ENCODE measurements around the gene ZNF23.
"Not testable (repeated sequence)": the region's sequence is repeated elsewhere in the genome, so short reads cannot be mapped to it uniquely, and the experiment has no call there.

Gene ZNF23

GRCh38 chr16:71461686-71462648, at the start of gene ZNF23:
Gene ZNF23, minus strand, starts transcription at chr16:71462247. Its CDS starts 5,451 bp downstream, at chr16:71456796.
- in situ Hi-C loops (cut with HindIII; ENCODE audit: low sequenced_read_pairs): no loop called here

- in situ Hi-C loops (cut with HindIII; ENCODE audit: low sequenced_read_pairs): no loop called here
These were observed 45.0 kb upstream of the ZNF23 start for GRCh38 chr16:71507061-71507460.

GRCh38 chr16:71504901-71505300, 42.9 kb upstream of the ZNF23 start:
- in situ Hi-C loops (cut with HindIII; ENCODE audit: low sequenced_read_pairs): no loop called here

DNA sequence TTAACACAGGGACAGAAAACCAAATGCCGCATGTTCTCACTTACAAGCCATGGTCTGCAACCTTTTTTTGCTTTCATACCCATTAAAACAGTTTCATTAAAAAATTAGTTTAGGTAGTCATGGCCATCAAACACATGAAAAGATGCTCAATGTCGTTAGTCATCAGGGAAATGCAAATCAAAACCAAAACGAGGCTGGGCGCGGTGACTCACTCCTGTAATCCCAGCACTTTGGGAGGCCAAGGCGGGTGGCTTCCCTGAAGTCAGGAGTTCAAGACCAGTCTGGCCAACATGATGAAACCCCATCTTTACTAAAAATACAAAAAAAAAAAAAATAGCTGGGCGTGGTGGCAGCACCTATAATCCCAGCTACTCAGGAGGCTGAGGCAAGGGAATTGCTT, 42.0 kb upstream of the ZNF23 start:
- in situ Hi-C loops (cut with HindIII; ENCODE audit: low sequenced_read_pairs): not testable (repeated sequence)

- in situ Hi-C loops (cut with HindIII; ENCODE audit: low sequenced_read_pairs): no loop called here
These were observed 39.5 kb upstream of the ZNF23 start for GRCh38 chr16:71501547-71501946.

DNA sequence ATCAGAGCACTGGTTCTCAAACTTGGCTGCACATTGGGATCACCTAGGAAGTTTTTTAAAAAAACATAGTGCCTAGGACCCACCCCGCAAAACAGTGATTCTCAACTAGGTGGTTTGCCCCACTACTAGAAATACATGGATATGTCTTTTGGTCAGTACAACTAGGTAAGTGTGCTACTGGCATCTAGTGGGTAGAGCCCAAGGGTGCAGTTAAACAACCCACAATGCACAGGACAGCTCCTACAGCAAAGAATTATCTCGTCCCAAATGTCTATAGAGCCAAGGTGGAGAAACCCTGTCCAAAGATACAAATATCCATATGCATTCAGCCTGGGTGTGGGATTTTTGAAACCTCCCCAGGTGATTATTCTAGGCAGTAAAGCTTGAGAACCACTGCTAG, 38.9 kb upstream of the ZNF23 start:
- in situ Hi-C loops (cut with HindIII; ENCODE audit: low sequenced_read_pairs): no loop called here

DNA sequence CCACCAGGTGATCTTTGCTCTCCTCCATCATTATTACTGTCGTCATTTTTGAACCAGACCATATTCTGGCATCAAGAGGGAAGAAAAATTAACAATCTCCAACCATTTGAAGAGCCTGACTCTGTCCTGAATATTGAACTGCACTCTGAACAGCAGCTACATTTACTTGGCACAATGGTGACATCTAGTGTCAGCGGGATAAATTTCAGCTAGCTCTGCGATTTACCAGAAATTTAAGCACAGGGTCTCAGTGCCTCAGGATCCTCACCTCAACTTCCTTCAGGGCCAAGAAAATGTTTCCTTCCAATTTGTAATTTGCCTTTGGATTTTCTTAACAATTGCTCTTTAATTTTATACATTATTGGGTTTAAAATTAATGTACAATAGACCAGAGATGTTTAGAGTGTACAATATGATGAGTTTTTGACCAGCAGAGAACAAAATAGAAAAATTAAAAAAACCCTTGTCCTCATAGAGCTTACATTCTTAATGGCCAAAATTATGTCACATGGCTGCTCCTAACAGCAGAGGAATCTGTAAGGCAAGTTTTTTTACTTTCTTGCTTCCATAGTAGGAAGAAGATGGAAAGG, 37.8 kb upstream of the ZNF23 start:
- in situ Hi-C loops (cut with HindIII; ENCODE audit: low sequenced_read_pairs): no loop called here

- in situ Hi-C loops (cut with HindIII; ENCODE audit: low sequenced_read_pairs): no loop called here
These were observed 36.0 kb upstream of the ZNF23 start for GRCh38 chr16:71498031-71498430.

DNA sequence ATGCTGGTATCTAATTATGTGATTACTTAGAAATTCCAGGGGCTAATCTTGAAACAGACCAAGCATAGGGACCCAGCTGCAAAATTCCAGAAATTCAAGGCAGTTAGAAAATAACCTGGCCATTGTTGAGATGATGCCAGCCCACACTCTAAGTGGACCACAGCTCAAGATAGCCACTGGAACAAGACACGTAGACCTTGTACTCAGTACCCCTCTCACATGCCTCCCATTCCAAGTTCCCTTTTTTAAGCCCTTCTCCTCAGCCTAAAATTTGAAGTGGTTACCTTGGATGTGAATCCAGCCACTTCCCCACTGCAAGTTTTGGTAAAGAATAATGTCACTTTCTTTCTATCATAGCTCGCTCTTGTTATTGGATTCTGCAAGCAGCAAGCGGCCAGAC, 31.2 kb upstream of the ZNF23 start:
- in situ Hi-C loops (cut with HindIII; ENCODE audit: low sequenced_read_pairs): loop anchor here (5.0 kb wide), 2 partner anchors 64 to 81 kb away; no protein-coding TSS in a partner anchor

GRCh38 chr16:71492786-71493185, 30.7 kb upstream of the ZNF23 start:
- in situ Hi-C loops (cut with HindIII; ENCODE audit: low sequenced_read_pairs): loop anchor here (5.0 kb wide), 2 partner anchors 65 to 80 kb away; no protein-coding TSS in a partner anchor

GRCh38 chr16:71491054-71491453, 29.0 kb upstream of the ZNF23 start:
- in situ Hi-C loops (cut with HindIII; ENCODE audit: low sequenced_read_pairs): loop anchor here (5.0 kb wide), 2 partner anchors 66 to 79 kb away; no protein-coding TSS in a partner anchor

DNA sequence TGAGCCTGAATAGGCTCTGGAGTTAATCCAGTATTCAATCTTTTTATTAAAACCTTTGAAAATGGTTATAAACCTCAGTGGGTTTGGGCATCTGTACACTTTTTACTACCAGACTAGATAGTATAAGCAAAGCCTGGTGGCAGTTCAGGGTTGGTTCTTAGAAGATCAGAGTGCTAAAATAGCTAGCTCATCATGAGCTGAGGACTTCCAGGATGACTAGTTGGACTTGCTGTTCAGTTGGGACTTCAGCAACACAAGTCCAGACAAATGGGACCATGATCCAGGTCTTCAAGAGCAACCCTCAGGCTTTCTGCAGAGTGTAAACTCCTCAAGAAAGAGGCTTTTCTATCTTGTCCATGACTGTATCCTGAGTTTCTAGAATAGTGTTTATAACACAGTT, 28.3 kb upstream of the ZNF23 start:
- in situ Hi-C loops (cut with HindIII; ENCODE audit: low sequenced_read_pairs): loop anchor here (5.0 kb wide), 2 partner anchors 67 to 78 kb away; no protein-coding TSS in a partner anchor

DNA sequence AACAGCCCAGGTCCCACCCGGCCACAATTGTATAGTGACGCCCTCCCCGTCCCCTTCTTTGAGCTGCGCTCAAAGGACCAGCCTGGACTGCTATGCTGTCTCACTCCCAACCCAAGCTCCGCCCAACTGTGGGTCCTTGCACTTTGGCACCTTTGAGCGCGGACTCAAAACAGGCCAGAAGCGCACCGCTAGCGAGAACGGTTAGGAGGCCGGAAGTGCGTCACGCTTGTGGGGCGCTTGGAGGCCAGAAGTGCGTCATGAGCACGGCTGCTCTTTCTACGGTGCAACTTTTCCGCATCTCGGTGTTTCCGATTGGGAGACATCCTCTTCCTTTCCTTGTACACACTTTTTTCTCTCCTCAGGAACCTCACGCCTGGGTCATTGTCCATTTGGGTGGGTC, 27.1 kb upstream of the ZNF23 start, which contains the start of gene ZNF19:
Gene ZNF19, minus strand, starts transcription at position 203 of the 400 bp plus-strand sequence. CDS start 7,210 bp downstream, outside the sequence.
- in situ Hi-C loops (cut with HindIII; ENCODE audit: low sequenced_read_pairs): no loop called here

- in situ Hi-C loops (cut with HindIII; ENCODE audit: low sequenced_read_pairs): no loop called here
These were observed 22.2 kb upstream of the ZNF23 start for GRCh38 chr16:71484006-71484893.

GRCh38 chr16:71482569-71482968, 20.5 kb upstream of the ZNF23 start:
- in situ Hi-C loops (cut with HindIII; ENCODE audit: low sequenced_read_pairs): no loop called here

DNA sequence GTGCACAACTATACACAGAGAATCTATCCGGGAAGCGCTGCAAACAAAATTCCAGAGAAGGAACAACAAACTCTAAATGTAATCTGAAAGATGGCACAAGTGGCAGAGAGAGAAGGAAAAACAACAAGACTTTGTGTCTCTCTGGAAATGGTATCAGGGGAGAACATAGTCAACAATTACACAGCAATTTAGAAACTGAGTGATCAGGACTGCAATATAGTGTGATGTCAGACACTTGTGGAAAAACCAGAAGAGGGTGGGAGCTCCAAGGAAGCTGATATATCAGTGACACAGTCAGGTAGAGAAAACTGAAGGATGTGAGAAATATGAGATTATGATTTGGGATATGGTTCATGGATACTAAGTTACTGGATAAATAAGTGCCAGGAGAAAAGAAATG, 18.9 kb upstream of the ZNF23 start:
- in situ Hi-C loops (cut with HindIII; ENCODE audit: low sequenced_read_pairs): no loop called here

DNA sequence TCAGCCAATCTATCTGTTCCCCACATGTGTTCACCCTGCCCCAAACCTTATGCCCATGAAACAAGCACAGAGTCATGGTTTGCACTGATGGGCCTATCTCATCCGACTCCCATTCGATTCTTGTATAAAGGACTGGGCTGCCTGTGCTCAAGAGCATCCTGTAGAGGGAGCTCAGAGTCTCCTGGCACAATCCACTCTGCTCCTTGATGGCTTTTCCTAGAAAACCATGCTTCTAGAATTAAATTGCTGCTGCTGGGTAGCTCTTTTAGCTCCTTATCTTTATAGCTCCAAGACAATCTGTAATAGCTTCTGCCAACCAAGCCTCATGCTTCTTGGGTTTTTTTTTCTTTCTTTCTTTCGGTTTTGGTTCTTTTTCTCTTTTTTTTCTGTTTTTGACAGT, 17.4 kb upstream of the ZNF23 start:
- in situ Hi-C loops (cut with HindIII; ENCODE audit: low sequenced_read_pairs): no loop called here

DNA sequence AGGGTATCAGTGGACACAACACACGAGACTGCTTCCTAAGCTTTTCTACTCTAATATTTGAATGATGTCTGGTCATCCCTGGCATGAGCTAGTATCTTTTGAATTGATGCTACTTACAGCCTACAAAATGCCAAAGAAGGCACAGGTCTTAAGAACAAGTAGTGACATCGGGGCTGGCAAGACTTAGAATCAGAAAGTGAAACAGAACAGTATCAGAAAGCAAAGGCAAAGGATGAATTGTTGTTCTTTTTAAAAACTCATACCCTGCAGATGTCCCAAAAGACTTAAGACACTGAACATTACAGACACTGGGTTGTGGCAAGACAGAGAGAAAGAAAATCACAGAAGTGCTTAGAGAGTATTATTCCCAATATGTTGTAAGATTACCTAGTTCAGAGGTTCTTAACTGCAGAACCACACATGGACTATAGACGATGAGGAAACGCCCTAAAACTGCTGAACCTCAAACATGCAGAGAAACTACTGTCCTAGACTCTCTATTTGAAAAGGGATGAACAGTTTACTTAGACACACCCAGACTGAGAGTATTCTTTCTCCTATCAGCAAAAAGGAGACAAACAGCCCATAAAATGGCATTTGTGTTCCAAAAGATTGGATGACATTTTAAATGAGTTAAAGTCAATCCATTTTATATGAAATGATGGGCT, 14.5 kb upstream of the ZNF23 start:
- in situ Hi-C loops (cut with HindIII; ENCODE audit: low sequenced_read_pairs): no loop called here

DNA sequence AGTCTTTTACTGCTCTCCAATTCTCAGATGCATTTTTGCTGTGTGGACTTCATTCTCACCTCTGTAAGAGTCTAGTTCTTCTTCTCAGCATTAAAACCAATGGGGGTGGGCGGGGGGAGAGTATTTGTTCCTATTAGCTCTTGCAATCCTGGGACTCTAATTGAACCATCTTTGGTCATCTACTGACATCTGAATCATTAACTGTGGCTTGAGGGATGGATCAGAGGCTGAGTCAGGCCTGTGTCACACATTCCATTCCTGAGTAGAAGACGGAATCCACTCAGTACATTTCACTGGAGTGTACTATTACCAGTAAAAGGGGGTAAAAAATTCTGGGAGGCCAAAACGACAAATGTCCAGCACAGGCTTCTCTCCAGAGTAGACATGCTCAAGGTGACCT, 12.8 kb upstream of the ZNF23 start:
- in situ Hi-C loops (cut with HindIII; ENCODE audit: low sequenced_read_pairs): no loop called here

GRCh38 chr16:71473891-71474290, 11.8 kb upstream of the ZNF23 start:
- in situ Hi-C loops (cut with HindIII; ENCODE audit: low sequenced_read_pairs): no loop called here
